A549 treated with AZD2906 at 1 μM for 4 hours (cell line): Measurements from ENCODE around the gene FBXO28. TPM values are rescaled to one million over a fixed set of nuclear protein-coding genes. Genes with fewer than 3 reads are reported as not detected.

ENCODE experiments used
- total RNA-seq: library from RNA; stranded (reverse); fragments of 200-300 nt; extraction: Qiagen RNA extraction; gene quantifications from 5 replicates; pipeline ENCODE4 v1.2.3, GENCODE V29; 2022

FBXO28 gene, protein sequence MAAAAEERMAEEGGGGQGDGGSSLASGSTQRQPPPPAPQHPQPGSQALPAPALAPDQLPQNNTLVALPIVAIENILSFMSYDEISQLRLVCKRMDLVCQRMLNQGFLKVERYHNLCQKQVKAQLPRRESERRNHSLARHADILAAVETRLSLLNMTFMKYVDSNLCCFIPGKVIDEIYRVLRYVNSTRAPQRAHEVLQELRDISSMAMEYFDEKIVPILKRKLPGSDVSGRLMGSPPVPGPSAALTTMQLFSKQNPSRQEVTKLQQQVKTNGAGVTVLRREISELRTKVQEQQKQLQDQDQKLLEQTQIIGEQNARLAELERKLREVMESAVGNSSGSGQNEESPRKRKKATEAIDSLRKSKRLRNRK
- 22.6 to 30.9 TPM (median 26.9 TPM) in 5 replicates for total RNA-seq

DNA sequence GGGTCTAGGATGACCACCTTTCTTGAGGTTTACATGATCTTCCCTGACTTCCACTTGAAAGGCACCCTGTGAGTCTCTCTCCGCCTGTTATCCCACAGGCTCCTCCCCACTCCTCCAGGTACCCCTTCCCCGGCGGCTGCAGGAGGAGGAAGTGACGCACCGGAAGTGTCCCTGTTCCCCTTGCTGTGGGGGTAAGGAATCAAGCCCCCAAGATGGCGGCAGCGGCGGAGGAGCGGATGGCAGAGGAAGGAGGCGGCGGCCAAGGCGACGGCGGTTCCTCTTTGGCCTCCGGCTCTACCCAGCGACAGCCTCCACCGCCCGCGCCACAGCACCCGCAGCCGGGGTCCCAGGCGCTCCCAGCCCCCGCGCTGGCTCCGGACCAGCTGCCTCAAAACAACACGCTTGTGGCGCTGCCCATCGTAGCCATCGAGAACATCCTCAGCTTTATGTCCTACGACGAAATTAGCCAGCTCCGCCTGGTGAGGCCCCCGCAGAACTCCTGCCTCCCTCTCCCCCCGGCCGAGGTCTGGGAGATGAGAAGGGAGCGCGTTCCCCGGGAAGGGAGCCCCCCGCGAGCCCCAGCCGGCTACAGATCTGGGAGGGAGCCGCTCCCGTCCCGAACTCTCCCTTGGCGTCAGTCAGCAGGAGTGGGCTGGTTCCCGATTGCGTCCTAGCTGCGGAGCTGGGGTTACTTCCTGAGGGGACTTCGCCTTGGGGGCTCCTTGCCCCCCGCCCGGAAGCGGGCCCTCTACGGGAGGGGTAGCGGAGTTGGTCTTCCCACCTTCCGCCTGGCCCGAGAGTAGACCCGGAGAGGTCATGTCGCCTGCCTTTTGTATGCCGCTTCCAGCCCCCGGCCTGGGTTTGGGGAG, at the start of gene FBXO28:
TSS of gene FBXO28 (plus strand) at position 194 of the 869 bp plus-strand sequence. CDS start at position 213, 19 bp downstream.

DNA sequence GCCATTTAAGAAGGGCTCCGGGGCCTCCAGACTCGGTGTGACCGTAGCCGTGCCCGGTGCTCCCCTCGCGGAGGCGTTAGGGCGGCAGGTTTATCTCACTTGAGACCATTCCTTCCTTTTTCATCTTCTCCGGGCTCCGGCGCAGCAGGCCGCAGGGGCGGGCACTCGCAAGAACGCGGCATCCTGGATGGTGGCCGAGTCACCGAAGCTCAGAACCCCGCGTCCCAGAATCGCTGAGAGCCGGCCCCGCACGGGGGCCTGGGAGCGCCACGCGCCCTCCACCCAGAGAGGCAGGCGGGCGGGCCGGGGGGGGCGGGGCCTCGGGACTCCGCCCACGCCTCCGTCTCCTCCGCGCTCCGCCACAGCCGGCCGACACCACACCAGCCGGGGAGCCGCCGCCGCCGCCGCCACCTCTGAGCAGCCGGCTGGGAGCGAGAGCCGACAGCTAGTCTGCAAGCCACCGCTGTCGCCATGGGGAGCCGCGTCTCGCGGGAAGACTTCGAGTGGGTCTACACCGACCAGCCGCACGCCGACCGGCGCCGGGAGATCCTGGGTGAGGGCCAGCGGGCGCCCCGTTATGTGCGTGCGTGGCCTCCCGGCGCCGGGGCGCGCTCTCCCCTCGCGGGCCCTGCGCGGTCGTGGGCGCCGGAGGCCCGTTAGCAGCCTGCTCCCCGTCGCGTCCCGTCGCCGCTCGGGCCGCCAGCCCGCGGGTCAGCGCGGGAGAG, 69.1 kb downstream of the FBXO28 start, which contains the start of gene DEGS1:
TSS of gene DEGS1 (plus strand) at position 375 of the 725 bp plus-strand sequence. CDS start at position 472, 97 bp downstream.

Other genes starting within 250 kb of the FBXO28 start
- 127 to 155 TPM (median 135 TPM) in 5 replicates for gene DEGS1, start 69.1 kb downstream of the FBXO28 start, total RNA-seq
- gene NVL, start 216.1 kb downstream of the FBXO28 start, total RNA-seq = 17.8 to 22.1 TPM (median 20.6 TPM) in 5 replicates
- 88.6 to 113 TPM (median 108 TPM) in 5 replicates for gene CNIH4, start 242.8 kb downstream of the FBXO28 start, total RNA-seq